Endothelial cell of umbilical vein (primary cell): ENCODE results near the gene CNTLN. TPM values are rescaled to one million over a fixed set of nuclear protein-coding genes. Genes with fewer than 3 reads are reported as not detected.

Experiments
- BruUV-seq: library from RNA; stranded (reverse); fragments of 400-500 nt; replicated peaks from 2 replicates; lab custom pipeline; 2021; lab: Mats Ljungman, UMichigan
- CTCF ChIA-PET: fragments of 300-600, 350-600 bp; sonication (Branson Sonifier 250); formaldehyde crosslinking; loops from one replicate; lab custom pipeline; 2021; ENCODE audit warnings: antibody characterized with exemption, inconsistent platforms; lab: Charles Lee
- POLR2A ChIA-PET: fragments of 300-600, 350-600 bp; sonication (Branson Sonifier 250); formaldehyde crosslinking; loops from one replicate; lab custom pipeline; 2021; ENCODE audit warnings: antibody characterized with exemption, inconsistent platforms; lab: Charles Lee
- DNase-seq: peaks from one replicate; pipeline ENCODE4 v3.0.0-alpha.2; 2011; ENCODE audit warnings: low read depth, low spot score
- FAIRE-seq: peaks from 2 replicates; lab custom pipeline; 2011; peaks lifted over from hg19 to GRCh38; lab: Jason Lieb, UNC
- H2AFZ ChIP-seq: 2 replicates; pipeline ENCODE4 v1.6.0; 2012; ENCODE audit warnings: low read depth, low read length, control low read depth, inconsistent platforms
- H3K27ac ChIP-seq: 2 replicates; pipeline ENCODE4 v1.5.1; 2011; ENCODE audit warnings: low read depth, mild to moderate bottlenecking, control low read depth, low read length, moderate library complexity; ENCODE audit not compliant: insufficient read depth
- H3K27me3 ChIP-seq, 2 experiments: 2 replicates each; pipeline versions ENCODE4 v1.6.0 to v1.6.1; 2011; ENCODE audit warnings: low read length in 2 of 2, mixed read lengths in 1 of 2; ENCODE audit not compliant: control insufficient read depth in 2 of 2, insufficient read depth in 2 of 2
- H3K36me3 ChIP-seq, 2 experiments: 2 replicates in 1 of 2; 3 replicates in 1 of 2; pipeline ENCODE4 v1.5.1; 2011; ENCODE audit warnings: low read length in 2 of 2, mild to moderate bottlenecking in 1 of 2, moderate library complexity in 1 of 2; ENCODE audit not compliant: control insufficient read depth in 2 of 2, insufficient read depth in 2 of 2; ENCODE audit errors: extremely low read depth in 1 of 2
- H3K4me1 ChIP-seq: 3 replicates; pipeline ENCODE4 v1.5.1; 2011; ENCODE audit warnings: mild to moderate bottlenecking, low read length; ENCODE audit not compliant: control insufficient read depth, insufficient read depth; ENCODE audit errors: extremely low read depth
- H3K4me2 ChIP-seq: 2 replicates; pipeline ENCODE4 v1.6.1; 2011; ENCODE audit warnings: low read length, control low read depth, mixed read lengths; ENCODE audit not compliant: insufficient read depth
- H3K4me3 ChIP-seq, 3 experiments: fragments of 200-600 bp in 1 of 3; sonication (generic), shearing (Covaris generic) in 1 of 3; replicated peaks in 1 of 3; 2 replicates each; pipeline ENCODE4 v1.5.1; 2011 to 2016; ENCODE audit warnings: control low read depth in 3 of 3, low read length in 3 of 3, mild to moderate bottlenecking in 2 of 3, inconsistent platforms in 1 of 3, low read depth in 1 of 3, moderate library complexity in 1 of 3; ENCODE audit not compliant: insufficient read depth in 1 of 3
- H3K79me2 ChIP-seq: 2 replicates; pipeline ENCODE4 v1.6.0; 2012; ENCODE audit warnings: low read length, inconsistent platforms; ENCODE audit not compliant: control insufficient read depth, insufficient read depth
- H3K9ac ChIP-seq: replicated peaks from 2 replicates; pipeline ENCODE3; 2011; ENCODE audit warnings: low read length, control low read depth; ENCODE audit not compliant: insufficient read depth; ENCODE audit errors: extremely low read depth
- H3K9me1 ChIP-seq: replicated peaks from 3 replicates; pipeline ENCODE4 v1.6.0; 2011; ENCODE audit warnings: mild to moderate bottlenecking, low read length; ENCODE audit not compliant: control insufficient read depth, insufficient read depth; ENCODE audit errors: extremely low read depth
- H3K9me3 ChIP-seq: replicated peaks from 2 replicates; pipeline ENCODE4 v1.5.1; 2012; ENCODE audit warnings: low read length, inconsistent platforms; ENCODE audit not compliant: control insufficient read depth, insufficient read depth
- H4K20me1 ChIP-seq: replicated peaks from 2 replicates; pipeline ENCODE3; 2011; ENCODE audit warnings: mild to moderate bottlenecking, low read length; ENCODE audit not compliant: control insufficient read depth, insufficient read depth; ENCODE audit errors: extremely low read depth
- CTCF ChIP-seq, 2 donors: IDR thresholded peaks; 1 replicate in 1 of 2; 2 replicates in 1 of 2; pipeline ENCODE4 v1.5.1; 2011; ENCODE audit warnings: low read length in 2 of 2, mild to moderate bottlenecking in 2 of 2, moderate library complexity in 2 of 2, control low read depth in 1 of 2, inconsistent platforms in 1 of 2, low read depth in 1 of 2; ENCODE audit not compliant: insufficient read depth in 1 of 2; ENCODE audit errors: extremely low read depth in 1 of 2
- EZH2 ChIP-seq: IDR thresholded peaks from 2 replicates; pipeline ENCODE4 v1.6.1; 2012; ENCODE audit warnings: borderline replicate concordance, low read depth, mild to moderate bottlenecking, moderate library complexity, low read length, inconsistent platforms; ENCODE audit not compliant: severe bottlenecking
- FOS ChIP-seq: IDR thresholded peaks from 2 replicates; pipeline ENCODE4 v1.6.1; 2011; ENCODE audit warnings: mild to moderate bottlenecking, low read length, moderate library complexity, borderline replicate concordance; ENCODE audit not compliant: insufficient read depth
- GATA2 ChIP-seq: IDR thresholded peaks from 2 replicates; pipeline ENCODE4 v1.7.0; 2011; ENCODE audit warnings: low read depth, mild to moderate bottlenecking, moderate library complexity, mixed read lengths, low read length; ENCODE audit not compliant: insufficient read length, insufficient read depth
- JUN ChIP-seq: IDR thresholded peaks from 2 replicates; pipeline ENCODE4 v1.6.1; 2011; ENCODE audit warnings: borderline replicate concordance, low read depth; ENCODE audit not compliant: insufficient read length, insufficient read depth
- MAX ChIP-seq: IDR thresholded peaks from 2 replicates; pipeline ENCODE4 v1.6.1; 2011; ENCODE audit not compliant: insufficient read depth, insufficient read length
- MYC ChIP-seq: IDR thresholded peaks from one replicate; pipeline ENCODE4 v1.6.1; 2011; ENCODE audit warnings: mild to moderate bottlenecking, low read depth, low read length
- POLR2A ChIP-seq: IDR thresholded peaks from 2 replicates; pipeline ENCODE4 v1.6.1; 2012; ENCODE audit warnings: low read depth, mild to moderate bottlenecking, control low read depth, low read length
- POLR2AphosphoS5 ChIP-seq: IDR thresholded peaks from 2 replicates; pipeline ENCODE4 v1.6.1; 2012; ENCODE audit warnings: low read depth, mild to moderate bottlenecking, control low read depth, low read length, moderate library complexity; ENCODE audit not compliant: insufficient read depth
- dilution Hi-C: fragments of 300-500 bp; cut with MboI; formaldehyde crosslinking; loops from one replicate; pipeline ENCODE4 v1.15.0; 2019; ENCODE audit warnings: low sequenced_read_pairs; ENCODE audit not compliant: extremely low pct_ligation_motif_present
- intact Hi-C: fragments of 100-400 bp; cut with micrococcal nuclease; formaldehyde crosslinking; loops from one replicate; pipeline ENCODE4 v1.10.0; 2022
- polyA plus RNA-seq, 4 experiments: library from polyadenylated mRNA; depleted of rRNA in 3 of 4; stranded (reverse) in 3 of 4; unstranded in 1 of 4; fragments of >200 nt; gene quantifications; 2 replicates each; pipeline versions ENCODE4 v1.2.1 to v1.2.3, GENCODE V29; 2011 to 2012; ENCODE audit warnings: missing spikeins in 1 of 4
- total RNA-seq: library from RNA; stranded (reverse); gene quantifications from 2 replicates; pipeline ENCODE4 v1.2.3, GENCODE V29; 2021

CNTLN gene
- total and polyA plus RNA-seq, 2 donors (not counting 3 experiments of a cell fraction or from before 2014, with no cell fraction given) = 3.5 to 15.8 TPM

- H3K79me2 ChIP-seq = peaks cover 10% of the 10 kb centered on the region
- DNase-seq (no peak), FAIRE-seq (no peak)
- no peak overlapping the region for H3K9ac ChIP-seq
- H4K20me1 ChIP-seq = no peaks in the 10 kb centered on the region
- dilution Hi-C loops = no loop called here
- no peak overlapping the region for H3K27ac ChIP-seq
- no peaks in the 10 kb centered on the region for H3K36me3 ChIP-seq
- no peak overlapping the region for H2AFZ ChIP-seq
- intact Hi-C loops = no loop called here
- CTCF ChIA-PET = no interaction called here
- POLR2A ChIA-PET = no interaction called here
- no TSS peak for BruUV-seq
- H3K4me2 ChIP-seq = no peak overlapping the region
- H3K4me3 ChIP-seq = no peak overlapping the region
- no peaks in the 10 kb centered on the region for H3K9me3 ChIP-seq
- peaks cover 9% of the 10 kb centered on the region for H3K4me1 ChIP-seq
- no peak for TF ChIP-seq MAX
- TF ChIP-seq POLR2AphosphoS5 = no peak
- no peak for TF ChIP-seq CTCF (IDR thresholded peaks at IDR 0.05; ENCODE audit: extremely low read depth in 1 of 2, insufficient read depth in 1 of 2, low read depth in 1 of 2, low read length in 2 of 2)
- TF ChIP-seq JUN = no peak
- TF ChIP-seq POLR2A = no peak
- no peak for TF ChIP-seq GATA2
- TF ChIP-seq MYC = no peak
- TF ChIP-seq EZH2 = no peak
- no peak for TF ChIP-seq FOS
- H3K27me3 ChIP-seq = no peaks in the 10 kb centered on the region
- no peaks in the 10 kb centered on the region for H3K9me1 ChIP-seq
Observed at GRCh38 chr9:17131494-17131893, 3.3 kb upstream of the CNTLN start.
